Brain microvascular endothelial cell (primary cell): ENCODE results near the gene KCNMB1.
"Not testable (repeated sequence)": the region's sequence is repeated elsewhere in the genome, so short reads cannot be mapped to it uniquely, and the experiment has no call there.

Source experiments
- DNase-seq: peaks from one replicate; pipeline ENCODE4 v3.0.0-alpha.2; 2020
- H3K27ac ChIP-seq: fragments of 250-450 bp; sonication (Bioruptor Pico); 2 replicates; pipeline ENCODE4 v1.5.1; 2020; ENCODE audit warnings: mild to moderate bottlenecking, moderate library complexity
- H3K27me3 ChIP-seq: fragments of 250-450 bp; sonication (Bioruptor Pico); replicated peaks from 2 replicates; pipeline ENCODE4 v1.5.1; 2020; ENCODE audit warnings: mild to moderate bottlenecking
- H3K36me3 ChIP-seq: fragments of 250-450 bp; sonication (Bioruptor Pico); replicated peaks from 2 replicates; pipeline ENCODE4 v1.5.1; 2020; ENCODE audit warnings: mild to moderate bottlenecking
- H3K4me3 ChIP-seq: 2 replicates; pipeline ENCODE4 v1.5.1; 2011; ENCODE audit warnings: low read depth, mild to moderate bottlenecking, control low read depth, low read length, moderate library complexity
- CTCF ChIP-seq: IDR thresholded peaks from 2 replicates; pipeline ENCODE4 v1.5.1; 2011; ENCODE audit warnings: low read depth, mild to moderate bottlenecking, moderate library complexity, low read length, control low read depth, inconsistent platforms; ENCODE audit errors: missing control alignments
- in situ Hi-C: cut with HindIII; loops from 2 replicates; pipeline ENCODE4 v1.10.0; 2017; ENCODE audit warnings: low sequenced_read_pairs, low pct_ligation_motif_present

KCNMB1 gene

GRCh38 chr5:170382790-170383189 lies 6.4 kb downstream of the KCNMB1 start:
- TF ChIP-seq CTCF, result no peak
- H3K27ac ChIP-seq, result no peak overlapping the region
- in situ Hi-C loops, result no loop called here
- DNase-seq, result no peak
- no peaks in the 10 kb centered on the region for H3K36me3 ChIP-seq
- no peaks in the 10 kb centered on the region for H3K27me3 ChIP-seq
- H3K4me3 ChIP-seq, result no peak overlapping the region

DNA sequence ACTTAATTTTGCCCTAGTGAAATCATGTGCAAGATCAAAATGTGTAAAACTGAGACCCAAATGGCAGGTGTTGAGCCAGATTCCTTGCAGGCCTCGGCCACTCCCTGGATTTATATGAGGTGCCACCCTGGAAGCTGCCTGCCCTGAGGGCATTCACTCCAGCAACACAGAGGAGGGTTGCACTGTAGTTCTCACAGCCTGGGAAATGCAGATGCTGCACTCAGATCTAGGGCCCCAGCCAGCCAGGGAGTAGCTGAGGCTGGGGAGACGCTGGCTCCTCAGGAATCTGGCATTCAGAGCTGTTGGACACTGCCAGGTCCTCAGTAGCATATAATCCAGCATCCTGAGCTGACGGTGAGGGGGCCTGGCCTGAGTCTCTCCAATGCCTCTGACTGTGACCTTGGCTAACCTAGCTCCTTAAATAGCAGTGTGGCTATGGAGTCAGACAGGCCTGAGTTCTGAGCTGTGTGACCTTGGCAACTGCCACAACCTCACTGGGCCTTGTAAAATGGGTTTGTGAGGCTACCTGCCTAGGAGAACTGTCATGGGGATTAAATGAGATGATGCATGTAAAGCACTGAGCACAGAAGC lies 8.7 kb downstream of the KCNMB1 start:
- H3K27ac ChIP-seq, result no peak overlapping the region
- no peak for TF ChIP-seq CTCF
- in situ Hi-C loops, result no loop called here
- no peak overlapping the region for H3K4me3 ChIP-seq
- DNase-seq, result no peak
- no peaks in the 10 kb centered on the region for H3K36me3 ChIP-seq
- no peaks in the 10 kb centered on the region for H3K27me3 ChIP-seq

- H3K27ac ChIP-seq, result no peak overlapping the region
- TF ChIP-seq CTCF, result no peak
- no peak overlapping the region for H3K4me3 ChIP-seq
- in situ Hi-C loops, result no loop called here
- DNase-seq, result no peak
- no peaks in the 10 kb centered on the region for H3K36me3 ChIP-seq
- H3K27me3 ChIP-seq, result no peaks in the 10 kb centered on the region
Measured at GRCh38 chr5:170378740-170379139, 10.4 kb downstream of the KCNMB1 start.

GRCh38 chr5:170377027-170377426 lies 12.1 kb downstream of the KCNMB1 start:
- DNase-seq, result no peak
- no peak for TF ChIP-seq CTCF
- in situ Hi-C loops, result no loop called here

DNA sequence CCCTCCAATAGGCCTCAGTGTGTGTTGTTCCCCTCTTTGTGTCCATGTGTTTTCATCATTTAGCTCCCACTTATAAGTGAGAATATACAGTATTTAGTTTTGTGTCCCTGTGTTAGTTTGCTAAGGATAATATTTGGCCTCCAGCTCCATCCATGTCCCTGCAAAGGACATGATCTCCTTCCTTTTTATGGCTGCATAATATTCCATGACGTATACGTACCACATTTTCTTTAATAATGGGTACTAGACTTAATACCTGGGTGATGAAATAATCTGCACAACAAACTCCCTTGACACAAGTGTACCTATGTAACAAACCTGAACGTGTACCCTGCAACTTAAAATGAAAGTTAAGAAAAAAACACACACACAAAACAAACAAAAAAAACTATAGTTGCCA lies 12.6 kb downstream of the KCNMB1 start:
- in situ Hi-C loops, H3K36me3 ChIP-seq, H3K4me3 ChIP-seq, H3K27me3 ChIP-seq, H3K27ac ChIP-seq, DNase-seq: not testable (repeated sequence)

More at GRCh38 chr5:170377027-170377426, 12.1 kb downstream of the KCNMB1 start:
- no peak overlapping the region for H3K4me3 ChIP-seq
- H3K36me3 ChIP-seq, result no peaks in the 10 kb centered on the region
- no peak overlapping the region for H3K27ac ChIP-seq
- no peaks in the 10 kb centered on the region for H3K27me3 ChIP-seq

- in situ Hi-C loops, result no loop called here
- TF ChIP-seq CTCF, result no peak
- Histone ChIP-seq H3K27me3 (no peaks in the 10 kb centered on the region), H3K4me3 (no peak overlapping the region), H3K36me3 (no peaks in the 10 kb centered on the region), H3K27ac (no peak overlapping the region)
- DNase-seq, result no peak
Measured at GRCh38 chr5:170375283-170375682, 13.9 kb downstream of the KCNMB1 start.
